ENCODE results near the gene SCG5.

The SCG5 gene

DNA sequence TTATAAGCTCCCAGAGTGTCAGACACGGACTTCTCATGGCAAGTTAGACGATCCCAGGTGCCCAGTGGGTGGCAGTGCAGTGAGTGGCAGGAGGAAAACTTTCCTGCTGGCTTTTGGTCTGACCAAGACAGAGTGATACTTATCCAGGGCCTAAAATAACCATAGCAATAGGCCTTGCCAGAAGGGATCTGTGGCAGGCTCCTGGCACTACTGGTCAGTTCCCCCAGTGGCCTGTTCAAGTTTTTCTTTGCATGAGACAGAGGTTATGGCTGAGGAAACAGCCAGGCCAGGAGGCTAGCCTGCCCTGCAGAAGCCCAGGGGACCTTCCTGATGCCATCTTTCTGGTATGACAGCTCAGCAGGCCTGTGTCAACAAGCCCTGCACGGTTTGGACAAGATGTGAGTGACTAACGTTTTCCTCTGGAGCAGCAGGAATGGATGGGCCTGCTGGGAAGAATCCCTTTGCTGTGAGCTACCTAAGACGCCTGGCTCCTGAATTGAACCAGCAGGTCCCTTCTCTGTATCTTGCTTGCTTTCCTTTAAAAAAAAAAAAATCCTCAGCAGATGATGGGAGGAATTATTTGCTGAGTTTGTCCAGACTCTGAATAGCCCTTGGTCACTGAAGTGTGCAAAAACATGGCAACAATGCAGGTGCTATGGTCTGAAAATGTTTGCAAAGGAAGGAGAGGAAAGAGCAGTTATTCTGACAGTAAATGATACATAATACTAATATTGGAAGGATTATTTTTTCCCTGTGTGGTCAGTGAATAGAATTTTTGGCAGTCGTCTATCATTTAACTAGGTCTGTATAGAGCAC, 18.0 kb downstream of the SCG5 start:
- DNase-seq = no peak

DNA sequence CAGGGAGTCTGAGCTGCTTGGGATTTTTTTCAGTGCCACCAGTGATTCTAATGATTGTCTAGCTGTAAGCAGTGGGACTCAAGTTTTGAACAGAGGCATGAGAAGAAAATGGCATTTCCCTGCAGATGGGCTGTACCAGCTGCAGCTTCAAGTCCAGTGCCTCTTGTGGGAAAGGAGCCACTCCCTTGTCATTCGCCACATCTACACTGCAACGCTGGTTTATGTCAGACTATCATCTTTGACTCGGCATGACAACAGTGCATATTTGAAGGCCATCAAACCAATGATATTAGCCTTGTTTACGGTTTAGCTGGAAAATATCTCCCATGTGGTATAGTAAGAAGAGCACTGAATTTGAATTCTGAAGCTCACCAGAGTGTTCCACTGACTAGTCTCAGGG, 22.2 kb downstream of the SCG5 start:
- no peak for DNase-seq

DNA sequence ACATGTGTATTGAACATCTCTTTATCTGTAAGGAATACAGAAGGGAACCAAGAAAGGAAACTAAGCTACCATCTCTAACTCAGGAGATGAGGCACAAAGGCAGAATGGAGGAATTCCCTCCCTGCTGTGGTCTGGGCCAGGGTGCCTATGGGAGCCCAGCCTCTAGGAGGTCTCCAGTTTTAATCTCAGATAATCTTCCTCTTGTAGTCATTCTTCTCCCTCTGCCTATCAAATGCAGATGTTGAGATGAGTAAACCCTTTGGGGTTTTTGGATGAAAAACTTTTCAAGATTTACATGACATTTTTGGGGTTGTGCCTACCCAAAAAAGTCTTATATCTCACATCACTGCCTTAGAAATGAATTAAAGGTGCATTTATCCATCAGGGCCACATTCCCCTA, 23.3 kb downstream of the SCG5 start:
- no peak for DNase-seq

DNA sequence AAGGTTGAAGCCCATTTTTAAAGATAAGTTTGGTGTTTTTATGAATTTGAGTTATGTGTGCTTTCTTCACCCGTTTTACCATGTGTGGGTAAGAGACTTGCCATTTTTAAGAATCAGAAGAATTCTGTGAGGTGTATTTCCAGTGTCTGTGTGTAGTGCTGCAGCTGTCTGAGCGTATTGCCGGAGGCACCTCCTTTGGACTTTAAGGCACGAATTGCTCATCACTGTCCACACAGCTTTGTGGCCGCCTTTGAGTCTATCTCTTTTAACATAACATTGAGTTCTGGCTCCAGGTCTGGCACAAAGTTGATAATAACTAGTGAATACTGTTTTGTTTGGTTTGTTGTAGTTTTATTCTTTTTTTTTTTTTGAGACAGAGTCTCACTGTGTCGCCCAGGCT, 25.8 kb downstream of the SCG5 start:
- DNase-seq = no peak

DNA sequence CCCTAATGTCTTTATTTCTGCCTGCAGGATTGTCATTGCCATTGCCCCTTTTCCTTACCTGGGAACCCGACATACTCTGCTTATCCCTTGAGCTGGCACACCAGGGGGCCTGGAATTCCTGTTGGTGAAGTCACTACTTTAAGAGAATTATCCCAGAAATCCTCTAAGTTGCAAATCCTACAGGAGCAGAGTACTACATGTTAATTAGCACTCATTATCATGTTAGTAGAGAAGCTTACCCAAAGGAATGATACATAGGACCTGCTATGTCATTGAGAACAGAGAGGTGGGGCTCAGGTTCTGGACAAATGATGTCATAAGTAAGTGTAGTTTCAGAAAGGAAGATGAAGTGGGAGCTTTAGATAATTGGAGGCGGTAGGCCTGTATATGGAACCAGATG, 27.4 kb downstream of the SCG5 start:
- no peak for DNase-seq

DNA sequence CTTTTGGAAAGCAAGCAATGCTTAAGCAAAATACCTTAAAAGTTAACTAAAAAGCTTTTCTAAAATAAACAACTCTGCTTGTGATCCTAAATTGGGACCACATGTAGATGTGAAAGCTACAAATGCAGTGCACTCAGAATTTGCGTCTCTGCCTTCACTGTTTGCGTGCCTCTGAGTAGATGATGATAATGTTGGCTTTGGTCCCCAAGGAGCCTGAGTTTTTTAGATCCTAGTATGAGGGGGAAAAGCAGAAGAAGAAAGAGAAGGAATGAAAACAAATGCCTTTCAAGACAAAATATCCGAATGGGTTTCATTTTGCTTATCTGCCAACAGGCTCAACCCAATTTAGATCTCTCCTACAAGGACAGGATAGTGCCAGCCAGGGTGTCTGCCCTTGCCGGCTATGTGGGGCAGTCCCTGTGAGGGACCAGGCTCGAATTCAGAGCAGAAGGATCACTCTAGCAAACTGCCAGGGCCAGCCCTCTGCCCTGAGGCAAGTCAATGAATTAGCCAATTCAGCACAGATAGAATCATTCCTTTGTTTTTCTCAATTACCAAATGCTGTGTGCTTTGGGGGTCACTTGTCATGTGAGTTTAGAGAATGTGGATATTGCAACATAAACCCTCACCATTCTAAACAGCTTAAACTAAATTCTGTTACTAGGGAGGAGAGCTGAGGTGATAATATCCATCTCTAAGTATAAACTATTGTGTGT, 28.5 kb downstream of the SCG5 start:
- no peak for DNase-seq

DNA sequence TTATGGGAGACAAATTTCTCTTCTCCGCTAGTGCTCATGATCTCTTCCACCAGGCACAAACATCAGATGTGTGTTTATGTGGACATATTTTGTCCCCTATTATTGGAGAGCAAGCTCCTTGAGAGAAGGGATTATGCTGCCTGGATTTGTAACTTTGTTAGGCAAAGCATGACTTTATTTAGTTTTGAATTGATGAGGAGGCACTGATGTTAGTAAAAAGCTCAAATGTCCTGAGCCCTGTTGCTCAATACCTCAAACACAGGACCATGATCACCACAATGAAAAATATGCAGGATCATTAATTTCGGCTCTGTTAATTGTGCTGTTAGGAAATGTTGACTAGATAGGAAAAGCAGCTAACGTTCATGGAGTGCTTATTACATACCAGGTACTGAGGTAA, 29.1 kb downstream of the SCG5 start:
- no peak for DNase-seq

DNA sequence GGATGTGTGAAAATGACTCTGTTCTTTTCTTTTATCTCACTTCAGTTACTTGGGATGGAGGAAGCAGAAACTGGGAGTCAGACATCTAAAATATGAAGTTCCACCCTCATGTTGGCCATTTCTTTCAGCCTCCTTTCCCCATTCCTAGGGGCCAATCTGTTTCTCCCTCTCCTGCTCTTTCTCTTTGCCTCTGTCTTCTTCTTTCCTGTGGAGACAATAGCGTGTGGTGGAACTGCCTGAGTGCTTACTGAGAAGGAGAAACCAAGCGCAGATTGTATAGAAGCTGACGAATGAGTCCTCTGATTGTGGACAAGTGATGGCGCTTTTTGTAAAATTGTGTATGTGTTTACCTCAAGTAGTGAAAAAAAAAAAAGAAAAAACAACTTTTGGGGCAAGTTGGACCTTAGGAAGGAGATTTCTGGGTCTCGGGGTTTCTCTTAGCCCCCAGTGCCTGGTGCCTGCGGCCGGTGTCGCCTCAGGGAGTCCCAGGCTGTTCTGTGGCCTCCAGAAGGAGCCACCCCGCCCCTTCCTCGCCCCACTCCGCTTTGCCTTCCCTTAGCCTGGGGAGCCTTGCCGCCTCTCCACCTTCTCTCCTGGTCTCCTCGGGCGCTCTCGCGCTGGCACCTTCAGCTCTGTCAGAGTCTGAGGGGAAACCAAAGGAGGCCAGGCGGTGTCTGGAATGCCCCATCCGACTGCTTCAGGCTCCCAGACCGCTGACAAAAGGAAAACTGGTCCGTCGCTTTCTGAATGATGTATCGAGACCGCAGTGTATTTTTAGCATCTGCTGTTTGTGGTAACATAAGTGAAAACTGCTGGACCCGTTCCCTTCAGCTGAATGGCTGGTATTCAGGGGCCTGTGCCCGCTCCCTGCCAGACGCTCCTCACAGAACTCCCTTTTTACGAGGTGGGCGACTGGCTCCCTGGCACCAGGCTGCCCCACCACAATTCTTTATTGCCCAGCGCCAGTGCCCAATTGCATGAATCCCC, 30.1 kb downstream of the SCG5 start:
- no peak for DNase-seq

DNA sequence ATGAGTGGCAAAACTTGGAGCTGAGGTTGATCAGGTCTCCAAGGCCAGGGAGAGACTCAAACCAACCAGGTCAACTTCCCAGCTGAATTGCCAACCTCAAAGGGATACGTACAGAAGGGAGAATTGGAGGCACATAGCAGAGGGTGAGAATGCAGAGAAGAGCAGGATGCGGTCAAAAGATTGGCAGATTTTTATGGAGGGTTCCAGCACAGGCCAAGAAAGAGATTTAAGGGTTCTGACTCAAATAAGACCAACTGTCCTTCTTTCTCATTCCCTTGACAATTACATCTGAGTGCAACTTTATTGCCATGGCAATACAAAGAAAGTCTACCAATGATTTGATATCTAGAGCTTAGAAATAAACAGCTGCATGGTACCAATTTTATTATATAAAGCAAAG, 33.2 kb downstream of the SCG5 start:
- DNase-seq = no peak

DNA sequence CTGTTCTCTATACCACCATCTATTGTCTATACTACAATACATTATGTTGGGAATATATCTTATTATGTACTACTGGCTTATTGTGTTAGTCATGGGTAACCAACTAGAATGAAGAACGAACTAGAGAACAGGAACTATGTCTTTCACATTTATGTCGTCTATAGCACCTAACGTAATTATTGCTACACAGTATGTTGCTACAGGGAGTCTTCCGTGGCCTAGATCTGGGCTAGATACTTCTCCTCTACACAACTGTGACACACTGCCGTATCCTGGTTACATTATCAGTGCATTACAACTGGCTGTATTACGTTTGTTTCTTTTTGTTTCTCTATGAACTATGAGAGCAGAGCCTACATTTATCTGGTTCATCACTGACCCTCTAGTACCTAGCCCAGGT, 34.0 kb downstream of the SCG5 start:
- DNase-seq = no peak

DNA sequence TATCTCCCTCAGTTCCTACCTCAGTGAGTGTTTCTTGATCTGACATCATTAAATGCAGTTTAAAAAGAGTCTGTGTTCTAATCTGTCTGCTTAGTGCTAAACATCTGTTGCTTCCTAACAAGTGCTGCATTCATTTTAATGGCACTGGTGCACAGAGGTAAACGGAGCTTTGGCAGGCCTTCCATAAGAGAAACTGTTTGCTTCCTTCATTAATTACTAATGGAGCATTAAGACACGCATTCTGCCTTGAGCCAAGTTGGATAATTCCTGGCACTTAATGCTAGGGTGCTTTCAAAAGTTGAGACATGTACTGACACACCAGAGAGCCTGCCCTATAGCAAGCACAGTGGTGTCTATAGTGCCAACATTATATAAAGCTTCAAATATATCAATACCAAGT, 34.7 kb downstream of the SCG5 start:
- no peak for DNase-seq

DNA sequence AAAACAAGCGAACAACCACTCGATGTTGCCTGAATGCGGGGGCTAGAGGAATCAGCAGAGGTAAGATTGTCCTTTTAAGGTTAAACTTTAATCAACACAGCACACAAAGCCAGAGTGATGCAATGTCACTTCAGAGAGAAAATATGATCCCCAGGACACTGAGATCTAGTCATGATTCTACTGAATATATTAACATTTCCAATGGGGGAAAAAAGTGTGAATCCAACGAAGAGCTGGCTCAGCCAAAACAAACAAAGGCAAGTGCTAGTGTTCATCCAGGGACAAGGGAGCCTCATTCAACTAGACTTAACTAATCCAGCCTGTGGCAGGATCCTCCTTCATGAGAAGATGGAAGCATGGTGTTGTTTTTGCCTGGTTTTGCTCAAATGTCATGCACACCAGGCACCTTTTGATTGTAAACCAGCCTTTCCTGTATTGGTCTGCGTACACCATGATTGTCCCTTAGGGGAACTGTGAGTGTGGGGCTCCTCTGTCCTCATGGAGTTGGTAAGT, 35.8 kb downstream of the SCG5 start:
- DNase-seq = no peak

DNA sequence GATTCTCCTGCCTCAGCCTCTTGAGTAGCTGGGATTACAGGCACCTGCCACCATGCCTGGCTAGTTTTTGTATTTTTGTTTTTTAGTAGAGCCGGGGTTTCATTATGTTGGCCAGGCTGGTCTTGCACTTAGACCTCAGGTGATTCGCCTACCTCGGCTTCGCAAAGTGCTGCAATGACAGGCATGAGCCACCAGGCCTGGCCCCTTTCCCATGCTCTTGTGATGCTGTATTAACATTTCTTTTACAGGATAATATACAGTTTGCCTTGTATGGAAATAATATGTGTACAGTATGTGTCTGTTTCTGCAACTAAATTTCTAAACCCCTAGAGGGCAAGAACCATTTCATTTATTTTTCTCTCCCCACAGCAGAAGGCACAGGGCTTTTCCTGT, 37.8 kb downstream of the SCG5 start:
- no peak for DNase-seq

DNA sequence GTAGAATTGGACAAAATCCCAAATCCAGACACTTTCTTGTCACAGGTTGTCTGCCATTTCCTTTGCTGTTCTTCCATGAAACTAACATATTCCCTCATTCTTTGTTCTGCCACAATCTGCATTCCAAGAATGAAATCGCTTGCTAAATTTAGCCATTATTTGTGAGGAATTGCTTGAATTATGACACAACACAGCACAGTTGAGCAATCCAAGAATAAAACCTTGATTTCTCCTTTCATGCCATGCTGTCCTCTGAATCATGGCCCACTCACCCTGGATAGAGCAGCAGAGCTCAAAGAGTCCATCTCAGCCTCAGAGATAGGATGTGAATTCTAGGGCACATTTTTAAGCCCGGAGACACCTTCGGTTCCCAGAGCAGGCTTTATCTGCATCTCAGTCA, 41.1 kb downstream of the SCG5 start:
- no peak for DNase-seq

DNA sequence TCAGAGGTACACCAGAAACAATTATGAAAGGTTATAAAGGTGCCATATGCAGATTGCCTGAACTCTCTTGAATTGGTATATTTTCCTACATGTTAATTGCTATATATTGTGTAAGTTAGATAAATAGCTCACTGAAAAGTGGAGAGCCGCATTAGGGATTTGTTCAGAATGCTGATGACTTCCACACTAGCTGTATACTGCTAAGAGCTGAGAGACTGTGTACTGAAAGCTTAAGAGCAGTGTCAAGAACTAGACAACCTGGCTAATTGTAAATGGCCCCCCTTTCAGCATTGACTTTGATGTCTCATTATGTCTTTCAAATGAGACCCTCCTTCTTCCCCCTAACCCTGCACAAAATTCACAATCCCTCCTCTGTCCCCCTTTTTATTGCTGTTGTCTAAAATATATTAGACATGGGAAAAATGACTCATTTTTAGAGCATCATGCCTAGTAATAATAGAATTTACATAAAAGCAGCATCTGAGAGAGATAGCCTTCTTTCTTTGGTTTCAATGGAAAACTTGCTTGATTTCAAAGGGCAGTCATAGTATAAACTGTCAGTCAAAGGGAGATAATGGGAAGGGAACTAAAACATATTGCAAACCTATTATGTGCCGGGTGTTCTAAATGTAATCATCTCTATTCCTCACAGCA, 41.6 kb downstream of the SCG5 start:
- DNase-seq = no peak

DNA sequence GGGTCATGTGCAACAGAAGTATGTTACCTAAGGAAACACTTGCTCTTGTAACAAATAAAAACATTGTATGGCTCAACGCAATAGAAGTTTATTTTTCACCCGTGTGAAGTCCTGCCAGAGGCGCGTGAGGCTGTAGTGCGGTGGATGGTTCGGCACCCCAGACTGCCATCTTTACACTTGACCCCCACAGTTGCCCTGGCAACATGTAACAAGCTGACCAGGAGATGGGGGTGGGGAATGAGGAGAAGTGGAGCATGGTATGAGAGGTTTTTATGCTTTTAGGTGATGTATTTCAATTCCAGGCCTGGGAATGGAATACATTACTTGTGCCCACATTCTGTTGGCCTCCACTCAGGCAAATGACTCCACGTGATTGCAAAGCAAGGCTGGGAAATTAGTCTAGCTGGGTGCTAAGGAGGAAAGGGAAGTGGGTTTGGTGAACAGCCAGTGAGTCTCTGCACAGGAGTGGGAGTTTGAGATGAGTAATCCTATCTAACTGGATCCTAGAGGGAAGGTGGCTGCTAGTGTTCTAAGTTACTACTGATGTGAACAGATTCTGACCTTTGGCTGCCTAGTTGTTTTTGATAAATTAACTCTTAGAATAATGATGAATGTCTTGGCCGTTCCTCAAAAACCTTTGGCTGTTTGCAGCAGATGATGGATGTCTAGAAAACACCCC, 42.5 kb downstream of the SCG5 start:
- DNase-seq = no peak

DNA sequence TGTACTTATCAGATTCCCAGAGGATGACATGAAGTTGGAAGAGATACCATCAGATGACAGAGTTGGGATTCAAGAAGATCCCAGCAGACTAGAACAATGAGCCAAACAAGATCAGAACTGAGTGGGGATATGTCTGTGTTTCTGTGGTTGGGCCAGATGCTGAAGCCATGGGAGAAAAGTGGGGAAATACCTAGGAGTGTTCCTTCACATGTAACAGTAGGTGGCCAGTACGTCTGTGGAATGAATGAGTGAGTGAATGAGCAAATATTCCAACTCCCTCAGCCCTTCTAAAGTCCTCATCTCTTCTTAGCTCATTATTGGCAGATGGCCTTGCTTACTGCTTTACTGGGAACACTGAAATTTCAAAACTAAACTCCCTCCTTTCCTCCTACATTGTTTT, 44.1 kb downstream of the SCG5 start:
- no peak for DNase-seq

DNA sequence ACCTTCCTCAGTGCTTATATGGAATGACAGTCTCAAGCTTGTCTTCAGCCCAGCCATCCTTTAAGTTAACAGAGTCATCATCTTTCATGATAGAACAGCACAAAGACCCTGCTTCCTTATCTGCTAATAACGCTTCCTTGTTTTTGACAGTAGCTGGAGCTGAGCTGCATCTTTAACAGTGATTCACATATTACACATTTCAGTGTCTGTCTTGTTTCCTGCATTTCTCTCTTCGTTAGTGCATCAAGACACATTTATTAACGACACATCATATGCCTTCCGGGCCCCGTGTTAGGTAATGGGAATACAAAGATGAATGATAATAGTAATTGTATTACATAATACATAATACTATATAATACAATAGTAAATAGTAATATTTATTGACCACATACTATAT, 46.0 kb downstream of the SCG5 start:
- DNase-seq = no peak

DNA sequence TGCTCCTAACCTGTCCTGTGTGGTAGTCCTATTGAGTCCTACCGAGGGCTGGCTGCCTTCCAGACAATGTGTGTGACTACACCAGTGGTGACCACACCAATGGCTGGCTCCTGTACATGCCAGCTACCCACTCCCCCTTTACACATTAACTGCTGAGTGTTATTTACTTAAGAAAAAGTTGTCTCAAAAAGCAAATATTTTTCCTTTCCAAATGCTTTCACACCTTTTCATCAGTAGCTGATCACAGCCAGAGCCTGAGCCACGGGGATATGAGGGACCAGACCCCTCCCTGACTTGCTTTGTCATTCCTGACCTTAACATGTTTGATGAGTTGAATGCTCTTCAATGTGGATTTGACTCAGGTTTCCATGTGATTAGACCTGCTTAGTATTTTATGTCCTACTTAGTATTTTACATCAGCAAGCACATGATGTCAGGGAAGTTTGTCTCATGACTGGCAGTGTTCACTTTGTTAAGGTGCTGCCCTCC, 46.7 kb downstream of the SCG5 start:
- no peak for DNase-seq

DNA sequence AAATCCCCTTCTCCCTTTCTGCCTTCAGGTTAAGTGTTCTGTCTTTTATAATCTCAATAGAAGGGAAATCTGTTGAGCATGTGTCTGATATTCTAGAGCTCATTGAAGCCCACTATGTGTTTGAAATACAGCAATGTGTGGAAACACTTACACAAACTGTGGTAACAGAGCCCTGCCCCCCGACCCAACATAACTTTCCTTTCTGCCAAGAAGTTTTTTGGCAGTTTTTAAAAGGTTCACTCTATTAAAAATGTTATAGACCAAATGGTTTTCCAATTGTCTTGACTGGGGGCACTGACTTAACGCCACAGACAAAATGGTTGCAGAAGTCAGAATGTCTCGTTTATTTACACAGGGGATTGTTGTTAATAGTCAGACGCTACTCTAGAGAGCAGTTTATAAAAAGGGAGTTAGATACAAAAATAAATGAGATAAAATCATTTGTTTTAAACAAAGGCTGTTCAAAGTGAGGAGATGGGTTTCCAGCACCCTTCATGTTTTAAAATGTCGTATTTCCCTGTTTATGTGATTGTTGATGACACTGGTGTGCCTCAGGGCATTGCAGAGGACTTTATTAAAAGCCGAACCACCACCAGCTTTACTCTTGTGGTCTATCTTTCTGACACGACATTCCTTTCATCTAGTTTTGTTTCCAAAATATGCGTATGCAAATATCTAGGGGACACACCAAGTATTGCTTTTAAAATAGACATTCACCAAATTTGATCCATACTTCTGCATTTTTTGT, 49.6 kb downstream of the SCG5 start:
- no peak for DNase-seq

DNA sequence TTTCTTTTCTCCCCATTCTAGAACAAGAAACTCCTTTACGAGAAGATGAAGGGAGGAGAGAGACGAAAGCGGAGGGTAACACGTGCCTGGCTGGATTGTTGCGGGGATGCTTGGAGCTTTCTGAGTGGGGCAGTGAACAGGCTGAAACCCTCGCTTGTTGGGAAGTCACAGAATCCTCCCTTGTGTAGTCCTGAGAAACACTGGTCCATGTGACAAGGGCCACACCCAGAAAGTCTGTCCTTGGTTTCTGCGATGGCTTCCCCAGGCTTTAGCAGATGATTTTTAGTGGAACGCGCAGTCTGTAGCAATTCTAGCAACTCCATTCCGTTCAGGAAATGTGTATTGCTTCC, 50.2 kb downstream of the SCG5 start:
- DNase-seq = no peak

Data from stimulated activated CD4-positive, alpha-beta T cell treated with anti-CD3 and anti-CD28 coated beads, Interleukin-15, amount 100 ng/mL, for 24 hours (primary cell).